ENCODE data around the gene FHIT.

DNA sequence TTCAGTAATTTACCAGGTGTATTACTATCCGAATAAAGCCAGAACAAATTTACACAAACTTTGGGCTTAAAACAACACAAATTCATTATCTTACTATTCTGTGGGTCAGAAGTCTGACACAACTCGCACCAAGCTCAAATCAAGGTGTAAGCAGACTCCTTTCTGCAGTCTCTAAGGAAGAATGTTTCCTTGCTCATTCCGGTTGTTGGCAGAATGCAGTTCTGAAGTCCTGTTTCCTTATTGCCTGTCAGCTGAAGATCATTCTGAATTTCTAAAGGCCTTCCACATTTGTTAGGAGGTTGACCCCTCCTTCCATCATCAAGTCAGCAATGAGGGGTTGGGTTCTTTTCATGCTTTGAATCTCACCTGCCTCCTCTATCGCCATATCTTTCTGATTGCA is 183.2 kb downstream of the FHIT start:
- TF ChIP-seq, protein P1, sequence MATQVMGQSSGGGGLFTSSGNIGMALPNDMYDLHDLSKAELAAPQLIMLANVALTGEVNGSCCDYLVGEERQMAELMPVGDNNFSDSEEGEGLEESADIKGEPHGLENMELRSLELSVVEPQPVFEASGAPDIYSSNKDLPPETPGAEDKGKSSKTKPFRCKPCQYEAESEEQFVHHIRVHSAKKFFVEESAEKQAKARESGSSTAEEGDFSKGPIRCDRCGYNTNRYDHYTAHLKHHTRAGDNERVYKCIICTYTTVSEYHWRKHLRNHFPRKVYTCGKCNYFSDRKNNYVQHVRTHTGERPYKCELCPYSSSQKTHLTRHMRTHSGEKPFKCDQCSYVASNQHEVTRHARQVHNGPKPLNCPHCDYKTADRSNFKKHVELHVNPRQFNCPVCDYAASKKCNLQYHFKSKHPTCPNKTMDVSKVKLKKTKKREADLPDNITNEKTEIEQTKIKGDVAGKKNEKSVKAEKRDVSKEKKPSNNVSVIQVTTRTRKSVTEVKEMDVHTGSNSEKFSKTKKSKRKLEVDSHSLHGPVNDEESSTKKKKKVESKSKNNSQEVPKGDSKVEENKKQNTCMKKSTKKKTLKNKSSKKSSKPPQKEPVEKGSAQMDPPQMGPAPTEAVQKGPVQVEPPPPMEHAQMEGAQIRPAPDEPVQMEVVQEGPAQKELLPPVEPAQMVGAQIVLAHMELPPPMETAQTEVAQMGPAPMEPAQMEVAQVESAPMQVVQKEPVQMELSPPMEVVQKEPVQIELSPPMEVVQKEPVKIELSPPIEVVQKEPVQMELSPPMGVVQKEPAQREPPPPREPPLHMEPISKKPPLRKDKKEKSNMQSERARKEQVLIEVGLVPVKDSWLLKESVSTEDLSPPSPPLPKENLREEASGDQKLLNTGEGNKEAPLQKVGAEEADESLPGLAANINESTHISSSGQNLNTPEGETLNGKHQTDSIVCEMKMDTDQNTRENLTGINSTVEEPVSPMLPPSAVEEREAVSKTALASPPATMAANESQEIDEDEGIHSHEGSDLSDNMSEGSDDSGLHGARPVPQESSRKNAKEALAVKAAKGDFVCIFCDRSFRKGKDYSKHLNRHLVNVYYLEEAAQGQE (IDR thresholded peaks at IDR 0.05; ENCODE audit: insufficient read depth in 1 of 2, low read depth in 2 of 2, low read length in 2 of 2), result no peak
- TF ChIP-seq TAF1 (IDR thresholded peaks at IDR 0.05; ENCODE audit: borderline replicate concordance, insufficient read depth, low read length) (no peak), POLR2AphosphoS5 (IDR thresholded peaks at IDR 0.05; ENCODE audit: low read depth, low read length) (no peak), SIN3A (IDR thresholded peaks at IDR 0.05; ENCODE audit: borderline replicate concordance, insufficient read depth, low read length) (no peak), FOXP2 (optimal IDR thresholded peaks at IDR 0.05; ENCODE audit: borderline replicate concordance, extremely low read depth, extremely low read length, insufficient read depth) (no peak)
